ENCODE results near the gene TMEM131.

DNA sequence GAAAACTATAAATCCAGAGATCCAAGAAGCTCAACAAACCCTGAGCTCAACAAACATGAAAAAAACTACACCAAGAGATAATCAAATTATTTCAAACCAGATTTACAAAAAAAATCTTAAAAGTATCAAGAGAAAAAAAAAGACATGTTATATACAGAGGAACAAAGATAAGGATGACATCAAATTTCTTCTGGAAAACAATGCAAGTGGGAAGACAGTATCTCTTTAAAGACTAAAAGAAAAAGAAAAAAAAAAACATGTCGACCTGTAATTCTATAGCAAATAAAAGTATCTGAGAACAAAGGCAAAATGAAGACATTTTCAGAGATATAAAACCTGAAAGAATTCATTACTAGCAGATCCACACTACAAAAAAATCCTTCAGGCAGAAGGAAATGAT, 21.3 kb downstream of the TMEM131 start:
- TF ChIP-seq POLR2A (IDR thresholded peaks at IDR 0.05) (no peak), CTCF (IDR thresholded peaks at IDR 0.05) (no peak)

Measured in testis (tissue), 2 donors.